Testis (tissue), 2 donors: ENCODE results near the gene PLXNB1.

Experiments
- CTCF ChIP-seq, 3 experiments: fragments of 450-650 bp in 2 of 3; fragments of 200-600 bp in 1 of 3; sonication (generic) in 1 of 3; IDR thresholded peaks; one replicate each; pipeline ENCODE4 v1.5.1; 2016 to 2019; ENCODE audit warnings: antibody characterized with exemption in 3 of 3, mild to moderate bottlenecking in 2 of 3, moderate library complexity in 1 of 3
- POLR2A ChIP-seq: fragments of 450-650 bp; IDR thresholded peaks from one replicate; pipeline ENCODE4 v1.6.1; 2017; ENCODE audit warnings: antibody characterized with exemption, mild to moderate bottlenecking, moderate library complexity

- TF ChIP-seq POLR2A (no peak), CTCF (IDR thresholded peaks at IDR 0.05) (no peak)
Observed at GRCh38 chr3:48445277-48445882, 15.5 kb upstream of the PLXNB1 start.
